GM18508 (cell line): ENCODE measurements around the gene KATNAL2.

Experiments
- ATAC-seq: cut with Tn5 transposase; IDR thresholded peaks from one replicate; pipeline ENCODE4 v1.9.1; 2021; ENCODE audit warnings: moderate number of reproducible peaks; ENCODE audit not compliant: insufficient read depth, unreplicated experiment

KATNAL2 gene, protein sequence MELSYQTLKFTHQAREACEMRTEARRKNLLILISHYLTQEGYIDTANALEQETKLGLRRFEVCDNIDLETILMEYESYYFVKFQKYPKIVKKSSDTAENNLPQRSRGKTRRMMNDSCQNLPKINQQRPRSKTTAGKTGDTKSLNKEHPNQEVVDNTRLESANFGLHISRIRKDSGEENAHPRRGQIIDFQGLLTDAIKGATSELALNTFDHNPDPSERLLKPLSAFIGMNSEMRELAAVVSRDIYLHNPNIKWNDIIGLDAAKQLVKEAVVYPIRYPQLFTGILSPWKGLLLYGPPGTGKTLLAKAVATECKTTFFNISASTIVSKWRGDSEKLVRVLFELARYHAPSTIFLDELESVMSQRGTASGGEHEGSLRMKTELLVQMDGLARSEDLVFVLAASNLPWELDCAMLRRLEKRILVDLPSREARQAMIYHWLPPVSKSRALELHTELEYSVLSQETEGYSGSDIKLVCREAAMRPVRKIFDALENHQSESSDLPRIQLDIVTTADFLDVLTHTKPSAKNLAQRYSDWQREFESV

DNA sequence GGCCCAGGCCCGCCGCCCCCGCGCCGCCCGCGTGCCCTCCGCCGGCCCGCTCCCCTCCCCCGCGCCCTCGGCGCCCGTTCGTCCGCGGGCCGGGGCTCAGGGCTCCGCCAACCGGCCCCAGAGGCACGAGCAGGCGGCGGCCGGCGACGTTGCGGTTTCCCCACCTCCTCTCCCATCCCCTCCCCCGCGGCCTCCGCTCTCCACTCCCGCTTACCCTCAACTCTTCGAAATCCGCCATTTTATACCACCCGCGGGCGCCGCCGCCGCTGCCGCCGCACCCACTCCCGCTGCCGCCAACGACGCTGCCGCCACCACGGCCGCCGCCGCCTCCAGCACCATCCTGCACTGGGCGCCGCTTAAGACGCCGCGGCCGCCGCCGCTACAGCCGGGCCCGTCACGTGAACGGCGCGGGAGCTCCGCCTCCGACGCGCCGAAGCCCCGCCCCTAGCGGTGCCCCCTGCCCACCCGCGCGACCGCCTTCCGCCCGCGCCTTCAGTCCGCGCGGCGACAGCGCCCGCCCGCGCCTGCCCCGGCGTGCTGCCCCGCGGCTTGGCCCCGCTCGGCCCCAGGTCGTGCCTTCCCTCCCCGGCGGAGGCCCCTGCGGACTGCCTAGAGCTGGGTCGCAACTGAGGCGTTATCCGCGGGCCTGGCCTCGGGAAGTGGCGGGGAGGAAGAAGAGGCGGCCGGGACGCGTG, at the start of gene KATNAL2, which contains the start of gene PIAS2:
KATNAL2 (plus strand) TSS at position 495 of the 695 bp plus-strand sequence. CDS start 29,271 bp downstream, outside the sequence.
PIAS2 (minus strand) TSS at position 400 of the 695 bp plus-strand sequence; CDS start at position 238, 162 bp downstream.
- peak; percentile 56 for ATAC-seq

DNA sequence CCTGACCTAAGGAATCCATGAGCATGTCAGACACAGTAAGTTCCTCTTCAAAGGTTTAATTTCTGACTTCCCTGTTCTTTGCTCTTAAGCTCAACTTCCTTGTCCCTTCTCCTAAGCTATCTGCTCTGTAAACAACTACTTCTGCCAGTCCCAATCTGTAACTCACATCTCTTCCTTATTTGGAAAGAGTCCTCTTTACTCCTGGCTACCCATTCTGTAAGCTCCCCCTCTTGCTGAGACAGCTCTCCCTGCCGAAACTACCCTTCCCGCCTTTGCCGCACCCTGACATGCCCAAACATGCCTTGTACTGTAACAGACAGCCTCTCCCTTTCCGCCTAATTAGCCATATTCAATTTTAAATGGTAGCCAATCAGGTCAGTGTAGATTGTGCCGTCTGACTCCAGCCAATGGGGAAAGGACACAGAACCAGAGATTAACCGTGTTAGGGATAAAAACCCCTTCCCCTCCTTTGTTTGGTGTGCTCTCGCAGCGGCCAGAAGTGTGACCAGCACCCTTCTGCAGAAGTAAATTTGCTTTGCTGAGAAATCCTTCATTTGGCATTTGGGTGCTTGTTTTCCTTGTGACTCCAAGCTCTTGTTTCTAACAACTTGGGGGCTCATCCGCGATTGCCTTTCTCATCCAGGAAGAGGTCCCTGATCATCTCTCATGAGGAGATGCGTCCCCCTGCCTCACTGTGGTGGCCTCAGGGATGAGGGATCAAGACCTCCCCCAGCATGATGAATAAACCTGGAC, 49.1 kb upstream of the KATNAL2 start:
- ATAC-seq = no peak

DNA sequence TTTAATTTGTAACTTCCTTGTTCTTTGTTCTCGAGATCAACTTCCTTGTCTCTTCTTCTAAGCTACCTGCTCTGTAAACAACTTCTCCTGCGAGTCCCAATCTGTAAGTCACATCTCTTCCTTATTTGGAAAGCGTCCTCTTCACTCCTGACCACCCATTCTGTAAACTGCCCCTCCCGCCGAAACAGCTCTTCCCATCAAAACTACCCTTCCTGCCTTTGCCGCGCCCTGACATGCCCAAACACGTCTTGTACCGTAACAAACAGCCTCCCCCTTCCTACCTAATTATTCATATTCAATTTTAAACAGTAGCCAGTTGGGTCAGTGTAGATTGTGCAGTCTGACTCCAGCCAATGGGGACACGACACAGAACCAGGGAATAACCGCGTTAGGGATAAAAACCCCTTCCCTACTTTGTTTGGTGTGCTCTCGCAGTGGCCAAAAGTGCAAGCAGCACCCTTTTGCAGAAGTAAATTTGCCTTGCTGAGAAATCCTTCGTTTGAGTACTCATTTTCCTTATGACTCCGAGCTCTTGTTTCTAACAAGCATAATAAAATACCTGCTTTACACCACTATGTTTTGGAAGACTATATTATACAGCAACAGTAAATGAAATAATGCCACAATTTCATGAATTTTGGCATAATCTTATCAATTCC, 39.9 kb upstream of the KATNAL2 start:
- no peak for ATAC-seq

DNA sequence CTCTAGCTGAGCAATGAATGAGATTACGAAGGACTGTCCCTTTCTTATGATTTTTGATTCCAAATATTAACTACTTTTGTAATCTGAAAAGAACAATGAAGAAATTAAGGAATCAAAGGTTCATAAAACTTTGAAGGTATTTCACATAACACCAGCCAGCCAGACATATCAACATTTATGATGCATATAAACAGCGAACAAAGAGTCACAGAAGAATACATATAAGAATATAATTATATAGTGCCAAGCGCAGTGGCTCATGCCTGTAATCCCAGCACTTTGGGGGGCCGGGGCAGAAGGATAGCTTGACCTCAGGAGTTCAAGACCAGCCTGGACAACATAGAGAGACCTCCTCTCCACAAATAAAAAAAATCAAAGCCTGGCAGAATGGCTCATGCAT, 34.2 kb upstream of the KATNAL2 start:
- no peak for ATAC-seq

DNA sequence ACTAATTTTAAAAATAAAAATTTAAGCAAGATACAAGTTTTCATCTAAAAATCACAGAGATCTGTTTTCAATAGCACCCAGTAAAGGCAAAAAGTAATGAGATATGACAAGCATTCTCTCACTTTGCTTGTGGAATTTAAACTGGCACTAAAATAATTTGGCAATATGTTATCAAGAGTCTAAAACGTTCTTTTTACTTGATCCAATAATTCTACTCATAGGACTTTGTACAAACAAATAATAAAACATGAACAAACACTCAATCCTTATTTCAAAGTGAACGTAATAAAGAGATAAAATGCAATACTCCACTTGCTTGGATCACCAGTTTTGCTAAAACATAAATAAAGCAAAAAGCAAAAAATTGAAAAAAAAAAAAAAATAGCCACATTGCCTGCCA, 30.5 kb upstream of the KATNAL2 start:
- ATAC-seq = no peak

DNA sequence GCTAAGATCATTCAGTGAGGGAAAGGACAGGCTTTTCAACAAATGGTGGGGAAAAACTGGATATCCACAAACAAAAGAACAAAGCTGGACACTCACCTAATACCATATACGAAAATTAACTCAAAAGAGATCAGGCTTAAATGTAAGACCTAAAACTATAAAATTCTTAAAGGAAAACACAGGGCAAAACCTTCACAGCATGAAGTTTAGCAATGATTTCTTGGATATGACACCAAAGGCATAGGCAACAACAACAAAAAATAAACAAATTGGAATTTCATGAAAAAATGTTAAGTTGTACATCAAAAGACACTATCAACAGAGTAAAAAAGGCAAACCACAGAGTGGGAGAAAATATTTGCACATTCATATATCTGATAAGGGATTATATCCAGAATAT, 28.4 kb upstream of the KATNAL2 start:
- ATAC-seq = no peak

DNA sequence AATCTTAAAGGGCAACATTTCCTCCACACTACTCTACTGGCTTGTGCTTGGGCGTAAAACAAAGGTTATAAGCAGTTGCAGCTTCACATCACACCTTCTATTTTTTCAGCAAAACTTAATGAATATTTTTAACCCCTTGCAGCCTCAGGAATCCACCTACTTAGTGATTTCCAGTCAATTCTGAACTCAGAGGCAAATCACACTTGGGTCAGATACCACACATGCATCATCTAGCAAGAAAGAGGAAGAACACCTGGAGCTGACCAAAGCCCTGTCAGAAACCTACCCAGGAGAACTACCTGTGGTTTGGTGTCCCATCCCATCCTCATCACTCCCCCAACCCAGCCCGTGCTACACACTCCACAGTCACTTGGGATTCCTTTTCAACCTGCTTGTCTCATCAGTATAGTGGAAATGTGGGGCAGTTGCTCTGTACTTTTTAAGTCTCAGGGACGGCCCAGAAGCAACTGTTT, 25.6 kb upstream of the KATNAL2 start:
- peak; percentile 61 for ATAC-seq

DNA sequence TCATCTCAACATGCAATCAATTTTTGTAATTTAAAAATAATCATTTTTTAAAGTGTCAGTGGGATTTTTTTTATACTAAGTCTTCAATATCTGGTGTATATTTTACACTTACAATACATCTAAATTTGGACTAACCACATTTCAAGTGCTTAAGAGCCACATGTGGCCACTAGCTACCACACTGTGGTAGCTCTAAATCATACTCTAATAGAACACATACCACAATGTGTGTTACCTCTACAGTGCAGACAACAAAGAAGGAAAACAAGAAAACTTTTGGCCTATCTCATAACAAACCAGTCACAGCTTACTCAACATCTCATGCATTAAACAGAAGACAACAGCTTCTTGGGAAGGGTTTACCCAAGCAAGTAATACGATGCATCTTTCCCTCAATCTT, 24.6 kb upstream of the KATNAL2 start:
- peak; percentile 37 for ATAC-seq

DNA sequence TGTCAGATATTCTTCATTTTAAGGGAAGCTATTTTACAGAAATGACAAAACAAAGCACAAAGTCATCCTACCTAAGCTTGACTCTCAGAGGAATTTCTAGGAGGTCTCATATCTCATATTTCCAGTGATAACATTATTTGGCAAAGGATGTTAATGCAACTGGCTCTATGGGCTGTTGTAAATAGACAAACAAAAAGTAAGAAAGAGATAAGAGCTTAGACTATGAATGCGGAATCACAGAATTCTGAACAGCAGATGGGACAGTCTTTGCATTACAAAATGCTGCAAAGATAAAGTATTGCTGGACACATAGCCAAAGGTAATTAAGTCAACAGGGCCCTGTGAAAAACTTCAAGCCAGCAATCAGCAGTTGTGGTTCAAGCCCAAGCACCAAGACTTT, 24.0 kb upstream of the KATNAL2 start:
- no peak for ATAC-seq

DNA sequence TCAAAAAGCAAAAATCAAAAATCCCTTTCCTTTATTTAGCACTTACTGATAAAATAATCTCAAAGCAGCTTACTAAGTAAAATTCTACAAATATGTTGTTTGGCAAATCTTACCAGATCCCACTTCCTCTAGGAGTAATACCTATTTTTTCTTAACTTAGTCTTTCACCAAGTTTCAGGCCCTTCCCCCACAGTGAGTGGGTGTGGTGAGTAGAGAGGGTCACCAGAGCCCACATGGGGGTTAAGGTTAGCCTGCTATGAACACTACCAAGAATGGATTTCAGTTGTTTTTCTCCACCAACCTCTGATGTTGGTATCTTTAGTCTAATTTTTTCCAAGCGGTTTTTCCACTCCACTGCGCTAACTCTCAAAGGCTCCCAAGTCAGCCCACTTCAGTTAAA, 23.3 kb upstream of the KATNAL2 start:
- ATAC-seq = no peak

DNA sequence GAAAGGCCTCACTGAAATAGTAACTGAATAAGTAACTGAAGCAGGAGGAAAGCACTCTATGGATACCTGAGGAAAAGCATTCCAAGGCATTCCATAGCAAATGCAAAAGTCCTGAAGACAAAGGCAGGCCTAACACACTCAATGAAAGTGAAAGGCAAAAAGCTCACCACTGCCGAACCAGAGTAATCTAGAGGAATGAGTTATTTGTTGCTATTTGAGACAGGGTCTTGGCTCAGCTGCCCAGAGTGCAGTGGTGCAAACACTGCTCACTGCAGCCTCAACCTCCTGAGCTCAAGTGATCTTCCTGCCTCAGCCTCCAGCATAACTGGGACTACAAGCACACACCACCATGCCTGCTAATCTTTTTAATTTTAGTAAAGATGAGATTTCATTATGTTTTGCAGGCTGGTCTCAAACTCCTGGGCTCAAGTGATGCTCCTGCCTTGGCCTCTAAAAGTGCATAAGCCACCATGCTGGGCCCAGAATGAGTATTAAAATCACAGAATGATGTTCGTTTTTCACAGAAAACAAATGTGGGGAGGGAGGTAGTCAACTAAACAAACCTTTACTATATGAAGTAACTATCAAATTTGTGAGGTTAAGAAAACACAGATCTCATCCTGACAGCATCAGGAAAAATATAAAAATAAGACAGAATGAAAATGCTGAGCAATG, 18.0 kb upstream of the KATNAL2 start:
- peak; percentile 62 for ATAC-seq

DNA sequence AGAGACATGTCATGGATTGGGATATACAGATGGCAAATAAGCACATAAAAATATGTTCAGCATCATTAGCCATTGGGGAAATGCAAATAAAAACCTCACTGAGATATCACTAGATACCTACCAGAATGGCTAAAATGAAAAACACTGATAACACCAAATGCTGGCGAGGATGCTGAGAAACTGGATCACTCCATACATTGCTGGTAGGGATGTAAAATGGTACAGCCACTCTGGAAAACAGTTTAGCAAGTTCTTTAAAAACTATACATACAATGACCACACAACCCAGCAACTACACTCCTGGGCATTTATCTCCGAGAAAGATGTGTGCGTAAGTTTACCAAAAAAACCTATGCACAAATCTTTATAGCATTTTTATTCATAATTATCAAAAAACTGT, 14.0 kb upstream of the KATNAL2 start:
- no peak for ATAC-seq

DNA sequence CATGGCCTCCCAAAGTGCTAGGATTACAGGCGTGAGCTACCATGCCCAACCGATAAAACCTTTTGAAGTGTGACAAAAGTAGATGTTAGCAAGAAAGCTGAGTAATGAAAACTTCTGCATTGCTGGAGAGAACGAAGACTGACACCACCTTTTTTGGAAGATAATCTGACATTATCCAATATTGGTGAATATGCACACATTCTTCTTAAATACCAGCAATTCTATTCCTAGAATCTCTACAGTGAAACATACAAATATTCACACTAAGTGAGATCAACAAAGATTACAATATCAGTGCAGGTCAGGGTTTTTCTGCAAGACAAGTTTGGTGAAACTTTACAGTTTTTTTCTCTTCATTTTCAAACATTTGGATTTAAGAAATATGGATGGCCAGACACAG, 7.9 kb upstream of the KATNAL2 start:
- ATAC-seq = no peak

DNA sequence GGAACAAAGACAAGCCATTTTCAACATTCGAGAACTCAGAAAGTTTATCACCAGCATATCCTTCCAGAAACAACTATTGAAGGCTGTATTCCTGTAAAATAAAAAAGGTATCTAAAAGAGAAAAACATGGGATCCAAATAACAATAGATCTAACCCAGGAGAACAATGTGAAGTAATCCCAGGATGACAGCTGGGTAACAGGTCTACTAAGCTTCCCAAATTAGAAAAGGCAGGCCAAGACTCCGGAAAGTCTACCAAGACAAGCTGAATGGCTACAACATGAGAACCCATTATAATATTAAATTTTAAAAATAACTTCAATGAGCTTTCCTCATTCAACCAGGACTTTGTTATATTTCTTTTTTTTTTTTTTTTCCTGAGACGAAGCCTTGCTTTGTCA, 6.5 kb upstream of the KATNAL2 start:
- ATAC-seq = no peak

DNA sequence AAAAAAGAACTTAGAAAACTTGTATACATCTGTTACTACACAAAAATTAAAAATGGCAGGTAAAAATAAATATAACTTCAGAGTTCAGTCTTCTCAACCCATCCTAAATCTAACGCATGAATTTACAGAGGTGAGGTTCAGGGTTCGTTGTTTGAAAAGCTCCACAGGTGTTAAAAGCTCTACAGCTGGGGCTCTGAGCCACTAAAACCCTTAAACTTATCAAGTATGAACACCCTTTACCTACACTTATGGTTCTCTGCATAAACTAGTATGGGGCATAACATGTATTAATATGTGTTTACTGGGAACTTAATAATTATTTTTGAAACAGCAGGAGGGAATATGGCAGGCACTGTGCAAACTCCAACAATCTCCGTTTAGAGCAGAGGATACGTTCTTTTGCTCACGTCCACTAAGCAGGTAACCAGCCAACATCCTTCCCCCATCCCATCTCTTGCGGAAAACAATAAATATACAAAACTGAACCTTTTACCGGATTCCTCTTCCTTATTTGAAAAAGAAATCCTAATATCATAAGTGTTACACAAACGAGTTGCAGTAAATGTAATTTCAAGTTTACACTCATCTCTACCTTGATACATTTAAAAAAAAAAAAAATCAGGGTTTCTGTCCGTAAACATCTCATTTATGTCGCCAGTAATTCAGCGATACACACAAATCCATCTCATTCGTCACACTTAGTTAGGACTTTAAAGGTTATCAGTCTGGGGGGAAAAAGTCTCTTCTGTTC, 1.4 kb upstream of the KATNAL2 start:
- ATAC-seq = no peak

DNA sequence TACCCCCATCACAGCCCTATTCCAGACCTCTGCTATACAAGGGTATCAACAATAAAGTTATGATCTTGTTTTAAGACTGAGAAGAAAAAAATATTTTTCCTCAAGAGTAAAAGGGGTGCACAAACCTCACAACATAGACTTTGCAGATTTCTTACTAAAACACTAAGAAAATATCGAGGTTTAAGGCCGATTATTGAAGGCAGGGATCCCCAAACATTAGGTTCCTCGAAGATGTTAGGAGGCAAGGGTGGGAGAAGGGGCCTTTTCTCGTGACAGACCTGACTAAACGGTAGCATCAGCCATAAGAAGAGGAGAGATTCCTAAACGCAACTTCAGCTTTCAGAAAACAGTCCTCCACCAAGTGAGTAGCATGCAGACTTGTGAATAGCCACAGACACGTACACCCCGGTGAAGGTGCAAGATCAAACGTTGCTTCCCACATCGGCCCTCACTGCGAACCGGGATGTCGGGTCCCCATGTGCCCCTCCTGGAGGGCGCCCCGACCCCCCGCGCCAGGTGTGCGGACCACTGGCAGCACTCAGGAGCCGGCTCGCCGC, 773 bp upstream of the KATNAL2 start:
- ATAC-seq = peak; percentile 16

DNA sequence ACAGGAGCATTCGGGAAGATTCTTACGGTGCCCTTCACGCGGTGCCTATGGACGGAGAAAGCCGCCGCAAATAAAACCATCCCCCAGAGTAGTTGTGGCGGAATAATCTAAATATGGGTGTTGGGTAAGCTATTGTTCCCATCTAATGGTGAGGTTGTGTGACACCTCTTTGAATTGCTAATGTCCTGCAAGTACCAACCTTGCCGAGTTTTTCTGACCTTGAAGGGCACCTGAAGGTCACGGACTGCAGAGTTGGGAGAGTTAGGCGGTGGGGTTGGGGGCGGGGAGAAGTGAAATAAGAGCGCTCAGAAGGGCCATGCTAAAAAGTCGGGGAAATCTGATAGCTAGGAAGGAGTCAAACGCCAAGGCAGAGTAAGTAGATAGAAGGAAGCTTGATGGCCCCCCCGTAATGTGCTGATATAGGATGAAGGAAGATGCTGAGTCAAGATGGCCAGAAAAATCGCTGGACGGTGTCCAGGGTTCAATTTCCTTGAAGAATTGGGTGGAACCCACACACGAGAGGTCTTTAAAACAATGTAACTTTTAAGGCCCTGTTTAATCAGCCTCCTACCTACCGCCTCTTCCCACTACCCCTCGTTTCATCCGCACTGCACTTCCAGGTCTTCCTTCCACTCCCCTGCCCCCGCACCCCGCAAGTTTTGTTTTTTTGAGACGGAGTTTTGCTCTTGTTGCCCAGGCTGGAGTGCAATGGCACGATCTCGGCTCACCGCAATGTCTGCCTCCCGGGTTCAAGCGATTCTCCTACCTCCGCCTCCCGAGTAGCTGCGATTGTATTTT, 600 bp downstream of the KATNAL2 start:
- ATAC-seq = no peak

DNA sequence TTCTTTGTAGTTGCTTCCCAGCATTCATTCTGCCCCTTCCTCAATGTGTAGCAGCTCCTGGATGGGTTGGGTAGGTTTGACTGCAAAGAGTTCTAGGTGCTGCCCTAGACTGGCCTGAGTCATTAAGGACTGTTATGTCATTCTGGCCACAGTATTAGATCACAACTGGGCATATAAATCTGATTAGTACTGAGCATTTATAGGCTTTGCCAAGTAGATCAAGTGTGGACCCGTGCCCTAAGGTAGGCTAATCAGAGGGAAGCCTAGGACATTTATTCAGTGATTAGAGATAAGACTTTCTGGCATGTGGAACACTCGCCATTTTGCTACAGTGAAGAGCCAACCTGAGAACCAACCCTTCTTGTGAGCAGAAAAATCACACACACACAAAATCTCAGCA, 2.7 kb downstream of the KATNAL2 start:
- ATAC-seq = no peak
